Naive thymus-derived CD4-positive, alpha-beta T cell (primary cell): Measurements from ENCODE around the gene PLIN5. TPM values are rescaled to one million over a fixed set of nuclear protein-coding genes. Genes with fewer than 3 reads are reported as not detected.
"Not testable (repeated sequence)": the region's sequence is repeated elsewhere in the genome, so short reads cannot be mapped to it uniquely, and the experiment has no call there.

Experiments used
- ATAC-seq: fragments of 150-1000 bp; cut with Tn5 transposase; 2 replicates; pipeline ENCODE4 v1.10.0; 2021; ENCODE audit warnings: mild to moderate bottlenecking, moderate library complexity
- CTCF ChIA-PET: fragments of 350-600 bp; sonication (Branson Sonifier 250); formaldehyde crosslinking; loops from one replicate; lab custom pipeline; 2021; ENCODE audit warnings: antibody characterized with exemption; lab: Charles Lee
- POLR2A ChIA-PET: fragments of 350-600 bp; sonication (Branson Sonifier 250); formaldehyde crosslinking; loops from one replicate; lab custom pipeline; 2021; ENCODE audit warnings: antibody characterized with exemption, inconsistent platforms; lab: Charles Lee
- DNase-seq, 9 donors: peaks; one replicate each; pipeline versions ENCODE4 v3.0.0 to v3.0.0-alpha.2; 2020 to 2022; ENCODE audit warnings: mixed read lengths in 1 of 9
- H3K27ac ChIP-seq: one replicate; pipeline ENCODE4 v1.7.0; 2013; ENCODE audit warnings: mild to moderate bottlenecking, low read depth, low read length, moderate library complexity
- H3K27me3 ChIP-seq, 2 donors: one replicate each; pipeline ENCODE4 v1.7.0; 2013; ENCODE audit warnings: low read length in 2 of 2, mild to moderate bottlenecking in 2 of 2, moderate library complexity in 2 of 2; ENCODE audit not compliant: control insufficient read depth in 2 of 2, insufficient read depth in 2 of 2
- H3K36me3 ChIP-seq, 3 experiments: 1 replicate in 2 of 3; 2 replicates in 1 of 3; pipeline ENCODE4 v1.7.0; 2013; ENCODE audit warnings: low read length in 3 of 3, mild to moderate bottlenecking in 3 of 3, moderate library complexity in 1 of 3; ENCODE audit not compliant: insufficient read depth in 3 of 3, control insufficient read depth in 2 of 3
- H3K4me1 ChIP-seq, 2 donors: one replicate each; pipeline ENCODE4 v1.7.0; 2013; ENCODE audit warnings: low read length in 2 of 2, mild to moderate bottlenecking in 2 of 2, moderate library complexity in 1 of 2; ENCODE audit not compliant: control insufficient read depth in 2 of 2, insufficient read depth in 2 of 2
- H3K4me3 ChIP-seq: 2 replicates; pipeline ENCODE4 v1.7.0; 2013; ENCODE audit warnings: mild to moderate bottlenecking, low read length
- H3K9me3 ChIP-seq, 3 experiments: 1 replicate in 2 of 3; 2 replicates in 1 of 3; pipeline ENCODE4 v1.7.0; 2013; ENCODE audit warnings: low read length in 3 of 3; ENCODE audit not compliant: control insufficient read depth in 2 of 3
- H3K27ac Mint-ChIP-seq, 9 donors: one replicate each; pipeline ENCODE4 v1.8.0; 2020 to 2022; ENCODE audit warnings: mixed read lengths in 9 of 9, mild to moderate bottlenecking in 8 of 9, moderate library complexity in 5 of 9, inconsistent platforms in 2 of 9
- H3K27me3 Mint-ChIP-seq, 5 donors: one replicate each; pipeline ENCODE4 v1.8.0; 2021 to 2022; ENCODE audit warnings: mixed read lengths in 5 of 5, mild to moderate bottlenecking in 1 of 5
- H3K36me3 Mint-ChIP-seq, 5 donors: one replicate each; pipeline ENCODE4 v1.8.0; 2020 to 2022; ENCODE audit warnings: mixed read lengths in 5 of 5, mild to moderate bottlenecking in 3 of 5, inconsistent platforms in 1 of 5
- H3K4me1 Mint-ChIP-seq, 7 donors: one replicate each; pipeline ENCODE4 v1.8.0; 2020 to 2022; ENCODE audit warnings: mixed read lengths in 7 of 7, mild to moderate bottlenecking in 3 of 7, inconsistent platforms in 1 of 7
- H3K4me3 Mint-ChIP-seq, 10 donors: one replicate each; pipeline ENCODE4 v1.8.0; 2020 to 2022; ENCODE audit warnings: mild to moderate bottlenecking in 10 of 10, mixed read lengths in 10 of 10, moderate library complexity in 6 of 10, inconsistent platforms in 2 of 10
- H3K9me3 Mint-ChIP-seq, 11 donors: one replicate each; pipeline ENCODE4 v1.8.0; 2020 to 2022; ENCODE audit warnings: mixed read lengths in 11 of 11, mild to moderate bottlenecking in 4 of 11, inconsistent platforms in 1 of 11, moderate library complexity in 1 of 11
- intact Hi-C, 2 donors: fragments of 100-400 bp; cut with micrococcal nuclease; formaldehyde crosslinking; loops; one replicate each; pipeline ENCODE4 v1.15.1; 2023
- polyA plus RNA-seq, 2 donors: library from polyadenylated mRNA; unstranded; fragments of 300-500 nt; fragmentation: Illumina TruSeq; gene quantifications; one replicate each; pipeline ENCODE4 v1.2.3, GENCODE V29; 2021
- total RNA-seq, 6 experiments: library from RNA in 5 of 6; stranded (reverse) in 5 of 6; gene quantifications; 1 replicate in 5 of 6; 2 replicates in 1 of 6; pipeline ENCODE4 v1.2.3 and lab custom pipeline; 2021 to 2026

PLIN5 gene
- total and polyA plus RNA-seq, 7 experiments from 2014 or later: 0.24 to 1.9 (median 1.1) TPM; not detected in 1

GRCh38 chr19:4567584-4568071, 32.6 kb upstream of the PLIN5 start:
- intact Hi-C loops: loop anchor here (1.0 kb wide), 1 partner anchor 69 kb away; no protein-coding TSS in a partner anchor
- Mint-ChIP-seq H3K4me3 (no peak overlapping the region), H3K27ac (no peak overlapping the region), H3K36me3 (no peaks in the 10 kb centered on the region), H3K9me3 (peaks cover 0 to 1% (median 0%) of the 10 kb centered on the region in 11 donors), H3K4me1 (peaks cover 0 to 2% (median 0%) of the 10 kb centered on the region in 7 donors), H3K27me3 (peaks cover 0 to 10% (median 0%) of the 10 kb centered on the region in 5 donors)
- no peak overlapping the region for H3K4me3 ChIP-seq
- no peaks in the 10 kb centered on the region for H3K27me3 ChIP-seq
- no peak overlapping the region for H3K27ac ChIP-seq
- DNase-seq (peak; percentile 33 to 68 (median 53)), ATAC-seq (peak; percentile 71)
- POLR2A ChIA-PET: no interaction called here
- H3K9me3 ChIP-seq: no peaks in the 10 kb centered on the region
- H3K36me3 ChIP-seq: no peaks in the 10 kb centered on the region
- CTCF ChIA-PET: interaction anchor here (0.6 to 5.5 kb wide), 3 partner anchors 66 to 1445 kb away, joined by 3 to 40 read pairs (median 5); no protein-coding TSS in a partner anchor
- H3K4me1 ChIP-seq: no peaks in the 10 kb centered on the region

GRCh38 chr19:4566402-4567051, 31.5 kb upstream of the PLIN5 start:
- Mint-ChIP-seq H3K27me3 (peaks cover 0 to 10% (median 0%) of the 10 kb centered on the region in 5 donors), H3K4me1 (peaks cover 0 to 5% (median 0%) of the 10 kb centered on the region in 7 donors), H3K4me3 (no peak overlapping the region), H3K27ac (peak overlapping the region in 1 of 9 donors; percentile 52), H3K36me3 (no peaks in the 10 kb centered on the region), H3K9me3 (peaks cover 0 to 1% (median 0%) of the 10 kb centered on the region in 11 donors)
- Histone ChIP-seq H3K27me3 (no peaks in the 10 kb centered on the region), H3K36me3 (no peaks in the 10 kb centered on the region), H3K4me3 (no peak overlapping the region), H3K4me1 (no peaks in the 10 kb centered on the region), H3K27ac (no peak overlapping the region), H3K9me3 (no peaks in the 10 kb centered on the region)
- CTCF ChIA-PET: interaction anchor here (1.7 to 5.5 kb wide), 2 partner anchors 67 to 70 kb away, joined by 5 to 40 read pairs; no protein-coding TSS in a partner anchor
- POLR2A ChIA-PET: no interaction called here
- intact Hi-C loops: loop anchor here (1.0 kb wide), 1 partner anchor 70 kb away; no protein-coding TSS in a partner anchor
- ATAC-seq: no peak
- no peak for DNase-seq

- intact Hi-C loops: not testable (repeated sequence)
Observed at GRCh38 chr19:4563562-4563961, 28.5 kb upstream of the PLIN5 start.

GRCh38 chr19:4562085-4562484, 27.1 kb upstream of the PLIN5 start:
- CTCF ChIA-PET: interaction anchor here (0.6 kb wide), 1 partner anchor 673 kb away, joined by 5 read pairs; no protein-coding TSS in a partner anchor
- H3K4me1 ChIP-seq, H3K4me3 Mint-ChIP-seq, POLR2A ChIA-PET, H3K9me3 ChIP-seq, H3K4me3 ChIP-seq, H3K9me3 Mint-ChIP-seq, H3K36me3 ChIP-seq, H3K27ac Mint-ChIP-seq, H3K27me3 ChIP-seq, DNase-seq, intact Hi-C loops, H3K27ac ChIP-seq, H3K36me3 Mint-ChIP-seq, H3K27me3 Mint-ChIP-seq: not testable (repeated sequence)
- peaks cover 0 to 10% (median 0%) of the 10 kb centered on the region in 7 donors for H3K4me1 Mint-ChIP-seq
- ATAC-seq: peak; percentile 85

More at GRCh38 chr19:4563562-4563961, 28.5 kb upstream of the PLIN5 start:
- DNase-seq, H3K27me3 ChIP-seq, POLR2A ChIA-PET, H3K4me3 Mint-ChIP-seq, H3K36me3 Mint-ChIP-seq, H3K27ac Mint-ChIP-seq, H3K36me3 ChIP-seq, H3K9me3 ChIP-seq, H3K4me3 ChIP-seq, H3K27ac ChIP-seq, H3K4me1 ChIP-seq, CTCF ChIA-PET, H3K4me1 Mint-ChIP-seq, H3K9me3 Mint-ChIP-seq: not testable (repeated sequence)
- peaks cover 0 to 13% (median 0%) of the 10 kb centered on the region in 5 donors for H3K27me3 Mint-ChIP-seq
- ATAC-seq: peak; percentile 80

GRCh38 chr19:4559569-4559968, 24.5 kb upstream of the PLIN5 start, which contains the start of gene SEMA6B:
Gene SEMA6B (minus strand): TSS chr19:4559684. CDS start chr19:4558457, 1,227 bp downstream.
- Mint-ChIP-seq H3K27ac (peak within 1 kb of the TSS in 1 of 9 donors; percentile 20), H3K36me3 (no peaks in the 10 kb centered on the region), H3K4me1 (peaks cover 0 to 10% (median 0%) of the 10 kb centered on the region in 7 donors), H3K9me3 (peaks cover 0 to 2% (median 0%) of the 10 kb centered on the region in 11 donors), H3K27me3 (peaks cover 0 to 3% (median 0%) of the 10 kb centered on the region in 5 donors), H3K4me3 (no peak within 1 kb of the TSS)
- no peaks in the 10 kb centered on the region for H3K4me1 ChIP-seq
- peak; percentile 44 for ATAC-seq
- no peaks in the 10 kb centered on the region for H3K9me3 ChIP-seq
- ChIA-PET POLR2A (no interaction called here), CTCF (interaction anchor here (0.6 to 2.0 kb wide), 2 partner anchors 77 to 770 kb away, joined by 4 to 11 read pairs; no protein-coding TSS in a partner anchor)
- H3K27ac ChIP-seq: no peak within 1 kb of the TSS
- no peak for DNase-seq
- no peaks in the 10 kb centered on the region for H3K36me3 ChIP-seq
- no peak within 1 kb of the TSS for H3K4me3 ChIP-seq
- no peaks in the 10 kb centered on the region for H3K27me3 ChIP-seq
- intact Hi-C loops: no loop called here

GRCh38 chr19:4557971-4558941, 23.2 kb upstream of the PLIN5 start:
- ATAC-seq: no peak
- H3K27me3 ChIP-seq: no peaks in the 10 kb centered on the region
- peaks cover 0 to 13% (median 0%) of the 10 kb centered on the region in 7 donors for H3K4me1 Mint-ChIP-seq

More at GRCh38 chr19:4557971-4558941, 23.2 kb upstream of the PLIN5 start:
- peak in 2 of 9 donors; percentile 24 to 48 for DNase-seq
- Mint-ChIP-seq H3K4me3 (no peak overlapping the region), H3K27ac (no peak overlapping the region), H3K36me3 (no peaks in the 10 kb centered on the region), H3K9me3 (peaks cover 0 to 3% (median 0%) of the 10 kb centered on the region in 11 donors), H3K27me3 (peaks cover 0 to 14% (median 0%) of the 10 kb centered on the region in 5 donors)
- H3K36me3 ChIP-seq: no peaks in the 10 kb centered on the region
- ChIA-PET POLR2A (interaction anchor here (0.7 kb wide), 1 partner anchor 74 kb away, joined by 3 read pairs; no protein-coding TSS in a partner anchor), CTCF (interaction anchor here (0.6 to 2.0 kb wide), 4 partner anchors 12 to 292 kb away, joined by 3 to 9 read pairs (median 4); no protein-coding TSS in a partner anchor)
- H3K4me3 ChIP-seq: no peak overlapping the region
- intact Hi-C loops: loop anchor here in 1 of 2 donors (1.0 kb wide), 1 partner anchor 78 kb away; no protein-coding TSS in a partner anchor
- H3K27ac ChIP-seq: no peak overlapping the region
- H3K9me3 ChIP-seq: no peaks in the 10 kb centered on the region
- no peaks in the 10 kb centered on the region for H3K4me1 ChIP-seq
